Measurements from ENCODE around the gene PRR5L. TPM values are rescaled to one million over a fixed set of nuclear protein-coding genes. Genes with fewer than 3 reads are reported as not detected.

Gene PRR5L
- polyA plus RNA-seq, 5 donors = 10.6 to 22.8 (median 11.5) TPM

GRCh38 chr11:36400766-36401455, 104.8 kb downstream of the PRR5L start:
- no peak for DNase-seq

DNA sequence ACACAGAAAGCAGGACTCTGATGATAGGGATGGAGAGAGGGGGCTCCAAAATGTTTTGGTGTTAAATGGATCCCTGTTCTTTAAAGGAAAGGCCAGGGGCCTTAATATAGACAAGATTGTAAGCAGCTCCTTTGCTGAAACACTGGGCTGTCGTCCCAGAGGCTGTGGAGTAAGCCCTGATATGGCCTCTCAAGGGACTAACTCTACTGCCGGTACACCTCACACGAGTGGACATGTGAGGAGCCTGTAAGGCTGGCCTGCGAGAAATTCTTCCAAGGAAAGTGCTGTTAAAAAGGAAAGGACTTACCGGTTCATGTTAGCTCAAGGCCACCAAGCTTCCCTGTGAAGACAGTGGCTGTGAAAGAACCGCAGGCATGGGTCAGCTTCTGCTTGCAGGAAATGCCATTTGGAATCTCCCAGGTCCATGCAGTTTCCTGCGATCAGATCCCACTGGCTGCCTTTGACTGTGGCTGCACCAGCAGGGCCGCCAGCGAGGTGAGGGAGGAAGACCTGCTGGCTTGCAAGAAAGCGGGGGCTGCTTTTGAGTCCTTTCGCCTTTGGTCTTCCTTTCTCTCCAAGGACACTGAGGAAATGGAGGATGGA, 106.6 kb downstream of the PRR5L start:
- no peak for DNase-seq

DNA sequence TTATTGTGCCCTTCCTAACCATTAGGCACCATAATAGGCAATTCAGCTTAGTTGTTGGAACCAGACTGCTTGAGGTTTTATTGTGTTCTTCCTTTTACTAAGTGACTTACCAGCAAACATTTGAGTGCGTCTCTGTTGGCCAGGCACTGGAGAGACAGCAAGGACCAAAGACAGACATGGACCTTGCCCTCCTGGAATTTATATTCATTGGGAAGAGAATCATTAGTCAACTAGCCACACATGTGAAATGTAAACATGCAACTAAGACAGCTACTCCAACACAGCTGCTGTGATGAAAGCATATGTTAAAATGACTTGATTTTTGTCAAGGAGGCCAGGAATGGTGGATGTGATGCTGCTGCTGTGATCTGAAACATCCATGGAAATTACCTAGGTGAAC, 107.6 kb downstream of the PRR5L start:
- no peak for DNase-seq

GRCh38 chr11:36404831-36405230, 108.7 kb downstream of the PRR5L start:
- DNase-seq = no peak

DNA sequence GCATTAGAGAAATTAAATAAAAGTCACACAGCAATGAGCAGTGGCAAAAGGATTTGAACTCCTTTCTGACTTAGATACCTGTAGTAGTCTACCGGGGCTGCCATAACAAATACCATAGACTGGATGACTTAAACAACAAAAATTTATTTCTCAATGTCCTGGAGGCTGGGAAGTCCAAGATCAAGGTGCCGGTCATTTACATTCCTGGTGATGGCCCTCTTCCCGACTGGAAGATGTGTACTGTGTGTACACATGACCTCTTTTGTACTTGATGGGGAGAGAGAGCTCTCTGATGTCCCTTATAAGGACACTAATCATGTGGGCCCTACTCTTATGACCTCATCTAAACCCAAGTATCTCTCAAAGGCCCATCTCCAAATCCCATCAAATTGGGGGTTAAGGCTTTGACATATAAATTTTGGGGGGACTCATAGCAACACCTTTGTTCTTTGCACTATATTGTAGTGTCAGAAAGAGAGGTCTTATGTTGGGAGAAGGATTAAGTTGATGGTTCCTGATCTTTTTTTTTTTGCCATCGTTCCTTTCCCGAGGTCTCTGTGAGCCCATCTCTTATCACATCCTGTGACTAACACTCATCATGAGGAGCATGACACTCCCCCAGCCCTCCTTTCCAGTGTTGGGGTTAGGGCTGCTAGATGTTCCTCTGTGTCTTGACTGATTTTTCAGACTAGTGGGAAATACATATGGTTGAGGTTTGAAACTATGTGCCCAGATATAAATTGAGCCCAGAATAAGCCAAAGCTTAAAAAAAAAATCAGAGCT, 109.7 kb downstream of the PRR5L start:
- DNase-seq = no peak

GRCh38 chr11:36407356-36407755, 111.3 kb downstream of the PRR5L start:
- DNase-seq = no peak

DNA sequence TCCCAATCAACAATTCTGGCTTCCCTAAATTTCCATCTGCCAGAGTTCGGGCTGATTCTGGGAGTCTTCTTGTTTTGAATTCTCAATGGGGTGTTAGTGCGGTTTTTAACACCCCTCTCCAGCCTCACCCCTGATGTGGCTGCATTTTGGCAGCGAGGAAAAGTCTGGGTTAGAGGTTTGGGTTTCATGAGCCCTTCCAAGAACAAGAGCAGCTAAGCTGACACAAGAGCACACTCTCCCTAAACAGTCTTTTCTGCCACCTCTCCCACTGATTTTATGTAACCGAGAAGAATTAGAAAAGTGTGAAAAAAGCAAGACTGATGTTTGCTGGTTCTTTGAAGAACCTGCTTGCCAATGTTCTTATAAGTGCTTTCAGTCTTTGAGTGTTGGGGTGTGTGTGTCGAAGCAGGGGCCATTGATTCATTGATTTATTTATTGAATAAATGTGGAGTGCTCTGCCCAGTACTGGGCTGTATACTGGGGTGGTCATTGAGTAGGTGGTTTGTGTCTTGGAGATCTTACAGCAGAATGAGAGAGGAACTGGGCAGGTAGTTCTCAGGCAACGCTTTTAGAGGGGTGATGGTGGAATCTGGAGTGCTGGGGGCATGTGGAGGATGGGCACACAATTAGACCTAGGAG, 112.5 kb downstream of the PRR5L start:
- DNase-seq = no peak

- DNase-seq = no peak
Measured at GRCh38 chr11:36409152-36409816, 113.2 kb downstream of the PRR5L start.

GRCh38 chr11:36411202-36411640, 115.1 kb downstream of the PRR5L start:
- no peak for DNase-seq

DNA sequence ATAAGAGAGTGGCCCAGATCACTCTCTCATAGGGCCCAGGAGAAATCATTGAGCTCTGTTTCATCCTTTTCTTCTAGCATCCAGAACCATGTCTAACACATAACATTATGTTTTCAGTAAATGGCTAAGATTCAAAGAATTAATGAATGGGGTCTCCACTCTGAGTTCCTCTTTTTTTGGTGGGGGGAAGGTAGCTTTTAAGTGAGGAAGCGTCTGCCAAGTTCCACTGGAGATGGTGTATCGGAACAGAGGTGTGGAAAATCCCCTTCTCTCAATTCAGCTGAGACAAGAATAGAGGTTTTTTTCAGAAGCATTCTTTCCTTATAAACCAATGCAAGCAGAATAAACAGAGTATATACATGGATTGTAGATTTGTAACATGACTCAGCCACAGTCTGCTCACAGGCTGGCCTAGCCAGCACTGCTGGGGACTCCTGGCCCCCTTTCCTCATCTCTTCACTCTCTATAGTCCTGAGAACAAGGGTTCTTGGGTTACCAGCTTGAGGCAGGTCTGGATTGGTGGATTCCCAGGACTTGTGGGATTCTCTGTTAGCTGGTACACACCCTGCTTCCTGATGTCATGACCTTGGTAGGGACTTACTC, 116.8 kb downstream of the PRR5L start:
- no peak for DNase-seq

DNA sequence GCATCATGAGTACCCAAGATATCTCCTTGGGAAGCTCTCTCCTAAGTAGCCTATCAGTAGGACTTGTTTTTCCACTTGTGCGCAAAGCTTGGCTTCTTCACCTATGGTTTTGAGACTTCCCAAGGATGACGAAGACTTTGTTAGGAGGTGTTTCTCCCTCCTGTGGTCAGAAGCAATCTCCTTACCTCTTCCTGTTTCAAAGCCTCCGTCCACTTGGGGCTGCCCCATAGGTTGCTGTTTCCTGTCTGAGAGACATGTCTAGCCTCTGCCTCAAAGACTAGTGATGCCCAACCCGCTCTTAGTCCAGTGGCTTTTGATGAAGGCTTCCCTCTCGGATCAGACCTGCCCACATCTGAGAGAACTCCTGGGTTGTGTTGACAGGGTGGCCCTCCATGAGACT, 121.1 kb downstream of the PRR5L start:
- DNase-seq = no peak

DNA sequence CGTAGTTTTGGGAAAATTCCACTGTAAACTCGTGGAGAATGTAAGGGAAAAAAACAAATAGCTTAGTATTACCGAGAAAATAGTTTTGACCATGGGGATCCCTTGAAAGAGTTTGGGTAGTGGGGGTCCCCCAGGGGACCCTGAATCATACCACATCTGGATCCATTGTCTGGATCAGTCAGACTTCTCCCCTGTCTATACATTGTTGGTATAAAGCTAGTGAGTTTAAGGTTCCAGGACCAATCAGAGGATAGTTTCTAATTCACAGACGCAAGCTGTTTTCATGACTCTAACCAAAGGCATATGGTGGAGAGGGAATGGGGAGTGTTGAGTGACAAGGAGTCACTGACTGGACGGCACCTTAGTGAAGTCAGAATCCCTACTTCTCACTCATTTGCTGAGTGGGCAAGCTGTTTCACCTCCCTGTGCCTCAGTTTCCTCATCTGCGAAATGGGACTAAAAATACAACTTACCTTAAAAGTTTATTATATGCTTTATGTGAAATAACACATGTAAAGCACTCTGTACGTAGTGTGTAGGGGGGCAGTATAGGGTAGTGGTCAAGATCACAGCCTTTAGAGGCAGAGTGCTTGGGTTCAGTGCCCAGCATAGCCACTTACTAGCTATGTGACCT, 123.8 kb downstream of the PRR5L start:
- no peak for DNase-seq

- no peak for DNase-seq
Measured at GRCh38 chr11:36421546-36422155, 125.6 kb downstream of the PRR5L start.

DNA sequence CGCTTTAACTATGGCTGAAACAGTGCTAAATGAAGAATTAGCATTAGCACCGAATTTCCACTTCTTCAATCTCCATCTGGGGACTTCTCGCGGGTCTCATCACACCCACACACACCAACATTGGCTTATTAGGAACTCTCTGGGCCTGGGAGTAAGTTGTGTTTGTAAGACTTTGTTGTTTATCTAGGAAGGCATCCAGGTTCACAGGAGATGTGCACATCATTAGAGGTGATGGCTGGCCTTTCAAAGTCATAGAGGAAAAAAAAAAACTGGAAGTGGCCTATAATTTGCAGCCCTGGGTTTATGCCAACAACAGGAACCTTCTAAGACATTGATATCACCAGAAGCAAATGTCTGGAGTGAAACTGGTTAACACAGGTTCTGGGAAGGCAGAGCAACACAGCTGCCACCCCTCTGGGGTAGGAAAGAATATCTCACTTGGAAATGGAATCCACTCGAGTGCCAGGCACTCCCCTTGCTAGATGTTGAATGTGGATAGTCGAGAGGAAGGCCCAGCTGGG, 129.5 kb downstream of the PRR5L start:
- no peak for DNase-seq

- DNase-seq = no peak
Measured at GRCh38 chr11:36426226-36426848, 130.2 kb downstream of the PRR5L start.

DNA sequence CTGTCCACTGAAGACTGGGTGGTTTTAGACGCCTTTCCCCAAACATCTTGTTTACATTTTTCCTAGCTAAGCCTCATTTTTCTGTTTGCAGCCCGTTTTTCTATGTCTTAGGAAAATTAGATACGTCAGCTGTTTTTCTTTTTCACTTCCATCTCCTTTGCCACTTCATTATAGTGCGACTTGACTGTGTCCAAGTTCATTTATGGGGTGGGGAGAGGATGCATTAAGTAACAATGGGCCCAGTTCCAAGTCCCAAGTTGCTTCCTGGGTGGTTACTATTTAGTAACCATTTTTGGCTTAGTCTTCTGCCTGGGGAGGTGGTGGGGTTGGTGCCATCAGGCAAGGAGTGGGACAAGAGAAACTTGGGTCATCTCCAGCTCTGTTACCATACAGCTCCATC, 131.0 kb downstream of the PRR5L start:
- peak; percentile 84 to 87 for DNase-seq

GRCh38 chr11:36427876-36428275, 131.8 kb downstream of the PRR5L start:
- no peak for DNase-seq

- DNase-seq = no peak
Measured at GRCh38 chr11:36431429-36432092, 135.5 kb downstream of the PRR5L start.

DNA sequence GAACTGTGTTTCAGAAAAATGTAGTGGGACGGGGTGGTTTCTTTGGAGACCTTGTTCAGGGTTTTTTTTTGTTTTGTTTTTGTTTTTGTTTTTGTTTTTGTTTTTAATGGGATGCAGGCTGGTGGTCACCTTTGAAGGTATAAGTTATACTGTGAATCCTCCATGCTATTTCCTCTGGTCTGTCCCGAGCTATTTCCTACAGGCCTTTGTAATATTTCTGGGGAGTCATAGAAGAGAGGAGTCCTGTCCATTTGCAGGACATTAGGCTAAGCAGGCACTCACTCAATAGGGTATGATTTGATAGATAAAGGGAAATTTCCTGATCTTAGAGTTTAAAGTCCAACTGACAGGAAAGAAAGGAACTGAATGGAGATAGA, 136.0 kb downstream of the PRR5L start:
- DNase-seq = no peak
